IMR-90 (cell line): Measurements from ENCODE around the gene TBC1D23.

Source experiments
- CEBPB ChIP-seq: IDR thresholded peaks from 2 replicates; pipeline ENCODE4 v1.6.1; 2012; ENCODE audit warnings: low read depth, low read length, improper control_type of control experiment
- MXI1 ChIP-seq: IDR thresholded peaks from 2 replicates; pipeline ENCODE4 v1.6.1; 2012; ENCODE audit warnings: low read depth, mild to moderate bottlenecking, low read length, moderate library complexity, borderline replicate concordance
- RCOR1 ChIP-seq: IDR thresholded peaks from 2 replicates; pipeline ENCODE4 v1.6.1; 2012; ENCODE audit warnings: mild to moderate bottlenecking, low read length, improper control_type of control experiment; ENCODE audit not compliant: insufficient replicate concordance
- TF ChIP-seq, protein P1 (sequence below): conservative IDR thresholded peaks from 2 replicates; pipeline ENCODE4 v1.5.1; 2012; ENCODE audit warnings: mild to moderate bottlenecking, low read depth, low read length, improper control_type of control experiment

DNA sequence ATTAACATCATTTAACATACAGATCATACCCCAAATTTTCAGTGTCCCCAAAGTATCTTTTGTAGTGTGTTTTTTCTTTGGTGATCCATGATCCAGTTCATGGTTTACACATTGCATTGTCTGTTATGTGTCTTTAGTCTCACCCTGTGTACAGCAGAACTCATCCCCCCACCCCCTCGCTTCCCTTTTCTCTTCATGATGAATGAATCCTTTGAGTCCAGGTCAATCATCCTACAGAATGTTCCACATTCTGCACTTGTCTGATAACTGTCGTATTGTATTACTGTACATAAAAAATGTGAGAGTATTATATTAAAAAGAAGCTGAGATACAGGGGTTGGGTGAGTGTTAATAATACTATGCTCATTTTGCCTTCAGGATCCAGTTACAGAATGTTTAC is 59.2 kb downstream of the TBC1D23 start:
- TF ChIP-seq, protein P1, sequence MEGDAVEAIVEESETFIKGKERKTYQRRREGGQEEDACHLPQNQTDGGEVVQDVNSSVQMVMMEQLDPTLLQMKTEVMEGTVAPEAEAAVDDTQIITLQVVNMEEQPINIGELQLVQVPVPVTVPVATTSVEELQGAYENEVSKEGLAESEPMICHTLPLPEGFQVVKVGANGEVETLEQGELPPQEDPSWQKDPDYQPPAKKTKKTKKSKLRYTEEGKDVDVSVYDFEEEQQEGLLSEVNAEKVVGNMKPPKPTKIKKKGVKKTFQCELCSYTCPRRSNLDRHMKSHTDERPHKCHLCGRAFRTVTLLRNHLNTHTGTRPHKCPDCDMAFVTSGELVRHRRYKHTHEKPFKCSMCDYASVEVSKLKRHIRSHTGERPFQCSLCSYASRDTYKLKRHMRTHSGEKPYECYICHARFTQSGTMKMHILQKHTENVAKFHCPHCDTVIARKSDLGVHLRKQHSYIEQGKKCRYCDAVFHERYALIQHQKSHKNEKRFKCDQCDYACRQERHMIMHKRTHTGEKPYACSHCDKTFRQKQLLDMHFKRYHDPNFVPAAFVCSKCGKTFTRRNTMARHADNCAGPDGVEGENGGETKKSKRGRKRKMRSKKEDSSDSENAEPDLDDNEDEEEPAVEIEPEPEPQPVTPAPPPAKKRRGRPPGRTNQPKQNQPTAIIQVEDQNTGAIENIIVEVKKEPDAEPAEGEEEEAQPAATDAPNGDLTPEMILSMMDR = no peak
- TF ChIP-seq CEBPB (no peak), RCOR1 (no peak), MXI1 (no peak)
